GM21717 (cell line): ENCODE data around the gene MUC4.
"Not testable (repeated sequence)": the region's sequence is repeated elsewhere in the genome, so short reads cannot be mapped to it uniquely, and the experiment has no call there.

Experiments
- ATAC-seq: cut with Tn5 transposase; IDR thresholded peaks from one replicate; pipeline ENCODE4 v1.9.1; 2021; ENCODE audit warnings: mild to moderate bottlenecking, moderate library complexity; ENCODE audit not compliant: unreplicated experiment

The MUC4 gene

DNA sequence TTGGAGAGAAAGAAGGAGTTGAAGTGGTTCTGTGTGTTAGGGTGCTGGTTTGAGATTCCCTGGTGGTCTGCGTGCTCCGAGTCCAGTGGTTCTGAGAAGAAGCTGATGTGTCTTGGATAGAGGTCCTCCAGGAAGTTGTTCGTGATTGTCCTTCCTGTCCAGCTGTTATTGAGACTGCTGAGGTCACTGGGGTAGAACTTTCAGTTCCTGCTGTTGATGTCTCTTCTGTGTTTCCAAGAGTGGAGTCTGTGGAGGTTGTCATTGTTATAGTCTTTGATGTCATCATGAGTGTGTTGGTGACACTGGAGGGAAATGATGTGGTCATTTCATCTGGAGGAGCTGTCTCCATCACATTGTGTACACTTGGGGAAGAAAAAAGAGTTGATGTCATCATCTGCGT, 20.8 kb downstream of the MUC4 start:
- no peak for ATAC-seq

DNA sequence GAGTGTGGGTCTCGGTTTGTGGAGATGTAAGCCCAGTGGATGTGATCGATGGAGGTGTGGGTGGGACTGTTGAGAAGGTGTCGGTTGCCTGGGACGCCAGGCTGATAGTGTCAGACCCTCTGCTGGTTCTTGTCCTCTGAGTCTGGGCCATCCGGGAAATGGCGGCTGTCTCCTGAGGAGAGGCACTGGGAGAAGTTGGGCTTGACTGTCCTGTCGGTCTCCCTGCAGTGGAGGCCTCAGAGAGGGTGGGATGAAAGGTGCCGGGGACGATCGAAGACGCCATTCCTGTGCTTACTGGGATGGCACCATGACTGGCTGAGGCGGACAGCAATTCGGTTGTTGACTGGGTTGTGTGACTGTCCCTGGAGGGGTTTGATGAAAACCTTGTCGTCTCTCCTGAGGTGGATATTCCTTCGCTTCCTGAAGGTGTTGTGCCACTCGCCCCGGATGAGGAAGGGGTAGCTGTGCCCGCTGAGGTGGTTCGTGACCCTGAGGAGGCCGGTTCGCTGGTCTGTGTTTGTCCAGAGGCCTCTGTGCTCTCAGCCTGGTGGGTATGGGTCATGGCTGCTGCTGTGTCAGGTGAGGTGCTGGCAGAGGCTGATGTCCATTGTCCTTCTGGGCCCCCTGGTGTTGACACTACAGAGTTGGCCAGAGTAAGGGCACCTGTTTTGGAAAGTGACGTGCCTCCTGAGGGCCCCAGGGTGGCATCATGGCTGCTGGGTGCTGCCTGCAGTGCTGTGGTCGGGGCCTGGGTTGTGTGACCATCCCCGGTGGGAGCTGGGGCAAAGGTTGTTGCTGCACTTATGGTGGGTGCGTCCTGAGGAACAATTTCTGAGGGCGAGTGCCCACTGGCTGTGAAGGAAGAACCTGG, 22.8 kb downstream of the MUC4 start:
- no peak for ATAC-seq

- not testable (repeated sequence) for ATAC-seq
Measured at GRCh38 chr3:195785781-195786405, 25.8 kb downstream of the MUC4 start.

- not testable (repeated sequence) for ATAC-seq
Measured at GRCh38 chr3:195784031-195784430, 27.7 kb downstream of the MUC4 start.

- not testable (repeated sequence) for ATAC-seq
Measured at GRCh38 chr3:195781236-195781635, 30.5 kb downstream of the MUC4 start.

GRCh38 chr3:195777975-195778374, 33.8 kb downstream of the MUC4 start:
- ATAC-seq: no peak

DNA sequence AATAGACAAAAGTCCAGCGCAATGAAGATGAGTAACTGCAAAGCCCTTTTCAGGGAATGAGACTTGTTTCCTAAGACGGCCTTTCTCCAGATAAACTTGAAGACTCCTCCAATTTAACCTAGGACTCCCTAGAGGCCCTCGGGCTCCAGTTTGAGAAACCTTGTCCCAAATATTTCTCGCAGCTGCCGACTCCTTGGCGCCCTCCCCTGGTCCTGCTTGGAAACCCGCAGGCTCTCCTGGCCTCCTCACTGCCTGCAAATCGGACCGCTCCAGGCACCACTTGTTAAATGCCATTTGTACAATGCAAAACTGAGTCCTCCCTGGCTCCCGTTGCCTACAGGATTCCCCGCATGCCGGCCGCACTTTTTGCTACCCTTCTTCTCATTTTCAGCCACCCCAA, 36.8 kb downstream of the MUC4 start:
- ATAC-seq: no peak

- ATAC-seq: no peak
Measured at GRCh38 chr3:195773956-195774537, 37.7 kb downstream of the MUC4 start.

DNA sequence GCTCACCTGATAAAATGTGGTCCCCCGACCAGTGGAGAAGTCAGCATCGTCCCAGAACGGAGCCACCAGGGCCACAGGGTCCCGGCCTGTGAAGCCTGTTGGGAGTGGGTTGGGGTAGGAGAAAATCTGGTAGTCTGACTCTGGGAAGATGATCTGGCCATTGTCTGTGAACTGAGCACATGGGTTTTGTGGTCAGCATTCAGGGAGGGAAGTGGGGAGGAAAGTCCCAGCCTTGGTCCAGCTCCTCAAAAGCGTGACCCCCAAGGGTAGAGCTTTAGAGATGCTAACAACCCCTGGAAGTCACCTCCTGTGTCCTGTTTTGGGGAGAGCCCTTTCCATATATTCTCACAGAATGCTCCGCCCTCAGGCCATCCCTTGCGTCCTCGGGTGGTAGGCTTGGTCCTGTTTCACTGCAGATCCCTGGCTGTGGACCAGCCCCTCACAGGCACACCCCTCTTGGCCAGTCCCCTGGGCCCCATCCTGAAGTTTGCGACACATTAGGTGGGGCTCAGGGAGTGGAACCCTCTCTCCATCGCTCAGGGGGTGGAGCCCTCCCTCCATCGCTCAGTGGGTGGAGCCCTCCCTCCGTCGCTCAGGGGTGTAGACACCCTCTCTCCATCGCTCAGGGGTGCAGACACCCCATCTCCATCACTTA, 40.0 kb downstream of the MUC4 start:
- no peak for ATAC-seq

DNA sequence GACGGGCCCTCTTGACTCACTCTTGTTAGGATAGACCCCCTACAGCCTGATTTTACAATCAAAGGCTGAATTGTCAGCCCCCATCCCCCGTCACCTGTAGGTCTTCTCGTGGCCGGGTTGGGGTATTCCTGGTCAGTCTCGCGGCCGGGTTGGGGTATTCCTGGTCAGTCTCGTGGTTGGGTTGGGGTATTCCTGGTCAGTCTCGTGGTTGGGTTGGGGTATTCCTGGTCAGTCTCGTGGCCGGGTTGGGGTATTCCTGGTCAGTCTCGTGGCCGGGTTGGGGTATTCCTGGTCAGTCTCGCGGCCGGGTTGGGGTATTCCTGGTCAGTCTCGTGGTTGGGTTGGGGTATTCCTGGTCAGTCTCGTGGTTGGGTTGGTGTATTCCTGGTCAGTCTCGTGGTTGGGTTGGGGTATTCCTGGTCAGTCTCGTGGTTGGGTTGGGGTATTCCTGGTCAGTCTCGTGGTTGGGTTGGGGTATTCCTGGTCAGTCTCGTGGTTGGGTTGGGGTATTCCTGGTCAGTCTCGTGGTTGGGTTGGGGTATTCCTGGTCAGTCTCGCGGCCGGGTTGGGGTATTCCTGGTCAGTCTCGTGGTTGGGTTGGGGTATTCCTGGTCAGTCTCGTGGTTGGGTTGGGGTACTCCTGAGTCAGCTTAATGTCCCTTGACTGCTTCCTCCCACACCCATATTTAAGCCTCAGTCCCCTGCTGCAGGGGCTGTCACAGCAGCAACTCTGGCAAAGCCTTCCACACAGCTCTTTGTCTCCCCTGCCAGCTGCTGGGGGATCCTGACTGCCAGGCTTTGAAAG, 40.7 kb downstream of the MUC4 start:
- not testable (repeated sequence) for ATAC-seq

DNA sequence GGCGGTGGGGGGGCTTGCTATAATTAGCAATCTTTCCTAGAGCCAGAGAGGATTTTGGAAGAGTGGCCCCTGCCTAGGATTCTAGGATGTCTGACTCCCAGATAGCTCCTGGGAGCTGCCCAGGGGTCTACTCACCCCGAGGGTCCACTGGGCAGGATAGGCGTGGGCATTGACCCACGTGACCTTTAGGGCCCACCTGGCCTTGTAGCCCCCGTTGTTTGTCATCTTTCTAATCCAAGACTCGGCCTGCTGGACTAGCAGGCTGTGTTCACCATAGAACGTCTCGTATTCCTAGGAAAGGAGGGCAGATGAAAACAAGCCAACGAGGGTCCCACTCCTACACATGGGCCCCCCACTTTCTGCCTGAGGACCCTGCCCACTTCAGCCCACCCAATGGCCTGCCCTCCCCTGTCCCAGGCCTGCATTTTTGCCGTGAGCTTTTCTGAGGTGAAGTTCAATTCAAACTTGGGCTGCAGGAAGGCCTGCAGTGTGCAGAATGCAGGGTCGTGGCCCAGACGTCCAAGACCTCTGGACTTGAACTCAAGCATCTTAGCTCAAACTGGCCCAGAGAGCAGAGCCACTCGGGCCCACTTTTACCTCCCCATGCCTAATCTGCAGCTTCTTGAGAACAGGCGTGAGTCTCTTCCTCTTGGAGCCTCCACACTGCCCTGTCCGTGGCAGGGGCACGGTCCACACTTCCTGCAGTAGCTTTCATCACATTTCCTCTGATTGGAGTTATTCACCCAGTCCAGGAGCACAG, 41.5 kb downstream of the MUC4 start:
- no peak for ATAC-seq

DNA sequence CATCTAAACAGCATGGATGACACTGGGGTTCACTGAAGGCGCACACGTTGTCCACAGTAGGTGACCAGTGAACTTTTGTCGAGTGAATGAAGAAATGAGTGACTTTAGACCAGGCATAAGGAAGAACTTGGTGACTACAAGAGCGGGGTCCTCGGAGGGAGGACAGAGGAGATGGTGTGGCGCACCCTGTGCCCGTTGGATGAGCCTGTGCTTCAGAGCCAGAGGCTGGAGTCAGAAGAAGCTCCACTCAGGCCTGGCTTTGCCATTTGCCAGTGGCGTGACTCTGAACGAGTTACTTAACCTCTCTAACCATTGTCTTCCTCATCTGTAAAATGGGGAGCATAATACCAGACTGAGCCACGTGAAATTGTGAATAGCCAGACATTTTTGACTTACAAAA, 42.2 kb downstream of the MUC4 start:
- ATAC-seq: no peak

GRCh38 chr3:195768831-195769303, 42.9 kb downstream of the MUC4 start:
- ATAC-seq: no peak

DNA sequence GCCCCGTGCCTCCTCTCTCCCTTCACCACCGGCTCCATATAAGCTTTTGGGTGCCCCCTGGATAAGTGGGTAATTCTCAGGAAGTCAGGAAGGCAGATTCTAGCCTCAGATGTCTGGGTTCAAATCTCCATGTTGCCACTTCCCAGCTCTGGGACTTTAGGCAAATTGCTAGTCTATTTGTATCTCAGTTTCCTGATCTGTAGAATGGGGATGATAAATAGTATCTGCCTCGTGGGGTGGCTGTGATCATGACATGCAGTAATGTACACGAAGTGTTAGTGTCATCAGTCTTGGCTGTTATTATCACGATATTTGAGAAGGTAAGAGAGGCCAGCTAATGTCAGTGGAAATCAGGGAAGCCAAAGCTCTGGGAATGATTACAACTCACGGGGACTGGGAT, 43.3 kb downstream of the MUC4 start:
- ATAC-seq: no peak

DNA sequence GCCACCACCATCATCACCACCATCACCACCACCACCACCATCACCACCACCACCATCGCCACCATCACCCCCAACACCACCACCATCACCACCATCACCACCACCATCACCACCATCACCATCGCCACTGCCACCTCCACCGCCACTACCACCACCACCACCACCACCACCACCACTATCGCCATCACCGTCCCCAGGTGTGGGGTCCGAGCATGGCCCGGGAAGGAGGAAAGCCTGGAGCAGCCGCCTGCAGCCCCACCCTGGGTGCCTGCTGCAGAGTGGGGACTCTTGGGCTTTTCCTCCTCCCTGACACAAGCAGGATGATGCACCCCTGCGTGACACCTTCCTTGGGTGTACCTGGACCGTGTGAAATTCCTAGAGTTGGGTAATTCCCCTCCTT, 43.9 kb downstream of the MUC4 start:
- no peak for ATAC-seq

- ATAC-seq: no peak
Measured at GRCh38 chr3:195766671-195767070, 45.1 kb downstream of the MUC4 start.

DNA sequence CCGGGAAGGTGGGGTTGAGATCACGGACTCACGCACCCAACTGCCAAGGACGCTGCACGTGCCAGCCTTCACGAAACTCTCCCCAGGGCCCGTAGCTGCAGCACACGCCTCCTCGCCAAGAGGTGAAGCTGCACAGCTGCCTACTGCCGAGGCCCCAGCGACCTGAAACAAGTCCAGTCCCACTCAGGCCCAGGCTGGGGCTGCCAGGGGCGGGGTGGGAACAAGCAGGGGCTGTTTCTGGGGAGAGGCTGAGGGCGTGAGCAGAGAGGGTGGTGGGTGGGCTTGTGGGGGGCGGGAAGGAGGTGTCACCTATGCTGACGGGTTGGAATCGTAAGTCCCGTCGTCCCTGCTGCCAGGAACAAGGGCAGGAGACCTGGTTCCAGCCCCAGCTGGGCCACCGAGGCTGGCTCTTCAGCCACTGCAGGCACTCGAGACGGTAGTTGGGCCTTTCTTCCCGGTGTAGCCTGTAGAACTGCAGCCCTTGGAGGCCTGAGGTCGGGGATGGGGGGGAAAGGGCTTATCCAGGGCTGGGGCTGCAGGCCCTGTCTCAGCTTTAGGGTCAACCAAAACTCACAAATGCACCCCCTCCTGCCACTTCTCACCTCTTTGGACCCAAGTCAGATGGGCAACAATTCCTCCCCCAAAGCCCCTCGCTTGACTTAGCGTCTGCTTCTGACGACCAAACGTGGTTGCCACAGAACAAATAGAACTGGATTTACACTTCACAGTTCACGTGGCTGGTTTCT, 46.6 kb downstream of the MUC4 start:
- no peak for ATAC-seq

- no peak for ATAC-seq
Measured at GRCh38 chr3:195763843-195764825, 47.6 kb downstream of the MUC4 start.
